ENCODE measurements around the gene MAPKBP1.

GRCh38 chr15:41791547-41791937 lies 17.3 kb downstream of the MAPKBP1 start:
- TF ChIP-seq CTCF (IDR thresholded peaks at IDR 0.05; ENCODE audit: low read depth, low read length) (no peak), POLR2A (IDR thresholded peaks at IDR 0.05; ENCODE audit: extremely low read depth, insufficient read length) (no peak), MAX (IDR thresholded peaks at IDR 0.05; ENCODE audit: low read depth, low read length) (no peak), MYC (IDR thresholded peaks at IDR 0.05; ENCODE audit: low read depth, low read length) (no peak)
